K562 (cell line): Measurements from ENCODE around the gene ADK. TPM values are rescaled to one million over a fixed set of nuclear protein-coding genes. Genes with fewer than 3 reads are reported as not detected.

ENCODE experiments used
- ATAC-seq: fragments of 200-7000 bp; cut with Tn5 transposase; 3 replicates; pipeline ENCODE4 v1.9.1; 2020; ENCODE audit warnings: moderate library complexity
- BruUV-seq: library from RNA; stranded (reverse); fragments of 400-500 nt; replicated peaks from 2 replicates; lab custom pipeline; 2021; lab: Mats Ljungman, UMichigan
- CTCF ChIA-PET: fragments of 300-600 bp; formaldehyde crosslinking; extraction: SDS; loops from one replicate; lab custom pipeline; 2021; ENCODE audit warnings: low intra/inter-chr PET ratio; lab: Yijun Ruan, JAX
- POLR2A ChIA-PET: fragments of 300-600, 350-650 bp; sonication (Branson Sonifier 250); formaldehyde crosslinking; extraction: SDS; loops from one replicate; lab custom pipeline; 2021; ENCODE audit warnings: antibody characterized with exemption, inconsistent platforms; lab: Yijun Ruan, JAX
- DNase-seq, 4 experiments: peaks; one replicate each; pipeline versions ENCODE4 v3.0.0 to v3.0.0-alpha.2; 2011 to 2018; ENCODE audit warnings: low spot score in 3 of 4, mixed read lengths in 3 of 4; ENCODE audit errors: extremely low read depth in 1 of 4
- FAIRE-seq: peaks from 2 replicates; lab custom pipeline; 2011; peaks lifted over from hg19 to GRCh38; lab: Jason Lieb, UNC
- H2AFZ ChIP-seq: 2 replicates; pipeline ENCODE4 v1.6.0; 2011; ENCODE audit warnings: low read depth, low read length, control low read depth, inconsistent platforms
- H3K27ac ChIP-seq: fragments of 200-600 bp; 3 replicates; pipeline ENCODE4 v1.8.0; 2011; ENCODE audit warnings: low read depth, mild to moderate bottlenecking, control low read depth, inconsistent platforms, low read length, moderate library complexity, mixed read lengths; ENCODE audit errors: extremely low read depth
- H3K27me3 ChIP-seq, 2 experiments: fragments of 300-600 bp in 1 of 2; 2 replicates in 1 of 2; 3 replicates in 1 of 2; pipeline versions ENCODE4 v1.6.0 to v1.8.0; 2011; ENCODE audit warnings: inconsistent platforms in 2 of 2, low read length in 2 of 2, mild to moderate bottlenecking in 1 of 2, mixed read lengths in 1 of 2, moderate library complexity in 1 of 2; ENCODE audit not compliant: control insufficient read depth in 2 of 2, insufficient read depth in 2 of 2
- H3K36me3 ChIP-seq: fragments of 300-600 bp; 3 replicates; pipeline ENCODE4 v1.8.0; 2011; ENCODE audit warnings: mild to moderate bottlenecking, low read length, inconsistent platforms; ENCODE audit not compliant: control insufficient read depth, insufficient read depth
- H3K4me1 ChIP-seq, 2 experiments: fragments of 200-600 bp in 1 of 2; replicated peaks in 1 of 2; 2 replicates in 1 of 2; 3 replicates in 1 of 2; pipeline versions ENCODE4 v1.5.1 to v1.8.0; 2011; ENCODE audit warnings: inconsistent platforms in 2 of 2, low read length in 2 of 2, mild to moderate bottlenecking in 1 of 2, mixed read lengths in 1 of 2, moderate library complexity in 1 of 2; ENCODE audit not compliant: control insufficient read depth in 2 of 2, insufficient read depth in 2 of 2
- H3K4me2 ChIP-seq: 2 replicates; pipeline ENCODE4 v1.6.1; 2011; ENCODE audit warnings: low read length, control low read depth, inconsistent platforms, mixed read lengths; ENCODE audit not compliant: insufficient read depth
- H3K4me3 ChIP-seq: fragments of 200-600 bp; sonication (generic), shearing (Covaris generic); 2 replicates; pipeline ENCODE4 v1.5.1; 2016; ENCODE audit warnings: control low read depth, inconsistent platforms
- H3K79me2 ChIP-seq: fragments of 200-600 bp; 3 replicates; pipeline ENCODE4 v1.8.0; 2011; ENCODE audit warnings: low read length, inconsistent platforms; ENCODE audit not compliant: control insufficient read depth, insufficient read depth
- H3K9ac ChIP-seq, 2 experiments: 2 replicates each; pipeline versions ENCODE4 v1.6.0 to v1.6.1; 2011; ENCODE audit warnings: low read depth in 2 of 2, low read length in 2 of 2, control low read depth in 1 of 2, inconsistent platforms in 1 of 2, mild to moderate bottlenecking in 1 of 2, mixed read lengths in 1 of 2; ENCODE audit not compliant: insufficient read depth in 1 of 2
- H3K9me1 ChIP-seq: one replicate; pipeline ENCODE4 v1.6.0; 2011; ENCODE audit warnings: inconsistent platforms, mild to moderate bottlenecking, low read length, moderate library complexity; ENCODE audit not compliant: control insufficient read depth, insufficient read depth
- H3K9me3 ChIP-seq: replicated peaks from 2 replicates; pipeline ENCODE4 v1.5.1; 2011; ENCODE audit warnings: low read depth, low read length, inconsistent platforms; ENCODE audit not compliant: control insufficient read depth, insufficient read depth
- H4K20me1 ChIP-seq: replicated peaks from 2 replicates; pipeline ENCODE4 v1.6.1; 2011; ENCODE audit warnings: low read length, inconsistent platforms, mixed read lengths; ENCODE audit not compliant: control insufficient read depth, insufficient read depth
- ATF7 ChIP-seq: fragments of 450-650 bp; IDR thresholded peaks from 2 replicates; pipeline ENCODE4 v1.7.1; 2014; ENCODE audit warnings: mild to moderate bottlenecking, moderate library complexity
- IFI16 ChIP-seq: fragments of 250-450 bp; sonication (Bioruptor Pico); IDR thresholded peaks from 2 replicates; pipeline ENCODE4 v2.1.2; 2022; ENCODE audit warnings: mild to moderate bottlenecking, inconsistent platforms
- NRF1 ChIP-seq, 2 experiments: fragments of 450-650 bp; IDR thresholded peaks in 1 of 2; conservative IDR thresholded peaks in 1 of 2; 2 replicates each; pipeline ENCODE4 v1.6.1; 2014; ENCODE audit warnings: mild to moderate bottlenecking in 2 of 2
- SNRNP70 ChIP-seq: fragments of 200-400 bp; formaldehyde crosslinking; optimal IDR thresholded peaks from 2 replicates; pipeline ENCODE3; 2017; ENCODE audit warnings: low read depth, low read length
- ZNF347 ChIP-seq: fragments of 450-650 bp; formaldehyde crosslinking; IDR thresholded peaks from 2 replicates; pipeline ENCODE4 v1.4.0; 2020; ENCODE audit warnings: low read depth, mild to moderate bottlenecking, moderate library complexity
- WGBS: fragments of 100-300 bp; shearing (Covaris generic); methylation state at CpG from one replicate; pipeline ENCODE4 v1.1.6; 2016; ENCODE audit warnings: low coverage, mixed read lengths; ENCODE audit not compliant: insufficient coverage; ENCODE audit errors: missing lambda C conversion rate; 5-methylcytosine and 5-hydroxymethylcytosine counted together
- in situ Hi-C: fragments of 300-500 bp; cut with MboI; formaldehyde crosslinking; loops from 4 replicates; pipeline ENCODE4 v1.15.0; 2018; ENCODE audit warnings: inconsistent platforms, mixed read lengths
- intact Hi-C: fragments of 100-400 bp; cut with micrococcal nuclease; formaldehyde crosslinking; loops from 2 replicates; pipeline ENCODE4 v1.14.2; 2022
- polyA plus RNA-seq, 8 experiments: library from polyadenylated mRNA; depleted of rRNA in 4 of 8; stranded (reverse) in 5 of 8; unstranded in 3 of 8; fragments of >200 nt; fragmentation: Nextera tagmentation in 2 of 8; fragmentation: Illumina TruSeq in 1 of 8; extraction: Ambion mirVana in 2 of 8; extraction: Trizol in 1 of 8; gene quantifications; 2 replicates each; pipeline versions ENCODE4 v1.2.1 to v1.2.3, GENCODE V29; 2011 to 2014; ENCODE audit warnings: inconsistent platforms in 1 of 8, missing spikeins in 1 of 8
- total RNA-seq, 7 experiments: library from RNA; depleted of rRNA in 6 of 7; stranded (reverse); fragments of >200 nt in 6 of 7; fragmentation: Illumina TruSeq in 2 of 7; extraction: Trizol in 2 of 7; gene quantifications; 2 replicates each; pipeline versions ENCODE4 v1.2.1 to v1.2.3, GENCODE V29; 2011 to 2021; ENCODE audit warnings: low replicate concordance in 1 of 7
- TF ChIP-seq, protein P1 (sequence below), 2 experiments: fragments of 250-450 bp in 1 of 2; fragments of 450-650 bp in 1 of 2; sonication (Bioruptor Pico) in 1 of 2; IDR thresholded peaks; 2 replicates each; pipeline versions ENCODE4 v1.6.1 to v1.8.0; 2016 to 2021; ENCODE audit warnings: mild to moderate bottlenecking in 2 of 2, moderate library complexity in 2 of 2, missing compliant biosample characterization in 1 of 2, missing genetic modification characterization in 1 of 2
- TF ChIP-seq, protein P2 (sequence below), 2 experiments: fragments of 450-650 bp in 1 of 2; sonication (generic) in 1 of 2; formaldehyde crosslinking in 1 of 2; IDR thresholded peaks; 2 replicates each; pipeline versions ENCODE4 v1.7.1 to v1.9.0; 2016 to 2022; ENCODE audit warnings: inconsistent platforms in 1 of 2, mild to moderate bottlenecking in 1 of 2, missing genetic modification reagents in 1 of 2

The ADK gene
- total and polyA plus RNA-seq, 9 of the 15 experiments (the other 6 are each of a cell fraction or from before 2014, with no cell fraction given) = 54.2 to 97.8 (median 73.6) TPM

DNA sequence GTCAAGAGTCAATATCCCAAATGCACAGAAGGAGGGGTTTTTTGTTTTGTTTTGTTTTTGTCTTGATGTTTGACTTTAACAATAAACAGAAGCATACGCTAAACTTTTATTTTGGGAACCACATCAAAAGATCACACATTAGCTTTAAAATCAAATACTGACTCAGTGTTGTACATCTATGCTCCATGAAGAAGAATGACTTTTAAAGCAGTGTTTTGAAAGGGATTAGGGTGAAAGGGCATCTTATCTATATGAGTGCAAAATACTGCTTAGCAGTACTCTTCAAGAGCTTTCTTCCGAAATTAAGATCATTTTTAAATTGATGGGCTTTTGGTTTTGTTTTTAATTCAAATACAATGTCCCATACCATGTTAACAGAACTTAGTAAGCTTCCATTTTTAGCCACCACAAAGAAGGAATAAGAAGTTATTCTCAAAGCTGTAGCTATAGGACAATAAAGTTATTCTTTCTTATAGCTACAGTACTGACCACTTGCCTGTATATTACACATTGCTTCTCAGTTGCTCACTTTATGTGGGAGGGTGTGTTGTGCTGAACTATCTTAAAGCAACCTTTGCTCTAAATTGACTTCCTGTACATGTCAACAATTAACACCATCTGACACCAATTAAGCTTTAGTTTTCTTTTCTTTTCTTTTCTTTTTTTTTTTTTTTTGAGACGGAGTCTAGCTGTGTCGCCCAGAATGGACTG, 531.1 kb downstream of the ADK start:
- TF ChIP-seq NRF1 (conservative IDR thresholded peaks at IDR 0.05 in 1 of 2, IDR thresholded peaks at IDR 0.05 in 1 of 2) = no peak
- no peak for TF ChIP-seq ATF7
- no peak for TF ChIP-seq SNRNP70
- TF ChIP-seq, protein P1, sequence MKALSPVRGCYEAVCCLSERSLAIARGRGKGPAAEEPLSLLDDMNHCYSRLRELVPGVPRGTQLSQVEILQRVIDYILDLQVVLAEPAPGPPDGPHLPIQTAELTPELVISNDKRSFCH (CRISPR knock-in tag; IDR thresholded peaks at IDR 0.05) = no peak
- TF ChIP-seq, protein P1 (tag; IDR thresholded peaks at IDR 0.05) = no peak
- TF ChIP-seq IFI16 = no peak
- TF ChIP-seq, protein P2, sequence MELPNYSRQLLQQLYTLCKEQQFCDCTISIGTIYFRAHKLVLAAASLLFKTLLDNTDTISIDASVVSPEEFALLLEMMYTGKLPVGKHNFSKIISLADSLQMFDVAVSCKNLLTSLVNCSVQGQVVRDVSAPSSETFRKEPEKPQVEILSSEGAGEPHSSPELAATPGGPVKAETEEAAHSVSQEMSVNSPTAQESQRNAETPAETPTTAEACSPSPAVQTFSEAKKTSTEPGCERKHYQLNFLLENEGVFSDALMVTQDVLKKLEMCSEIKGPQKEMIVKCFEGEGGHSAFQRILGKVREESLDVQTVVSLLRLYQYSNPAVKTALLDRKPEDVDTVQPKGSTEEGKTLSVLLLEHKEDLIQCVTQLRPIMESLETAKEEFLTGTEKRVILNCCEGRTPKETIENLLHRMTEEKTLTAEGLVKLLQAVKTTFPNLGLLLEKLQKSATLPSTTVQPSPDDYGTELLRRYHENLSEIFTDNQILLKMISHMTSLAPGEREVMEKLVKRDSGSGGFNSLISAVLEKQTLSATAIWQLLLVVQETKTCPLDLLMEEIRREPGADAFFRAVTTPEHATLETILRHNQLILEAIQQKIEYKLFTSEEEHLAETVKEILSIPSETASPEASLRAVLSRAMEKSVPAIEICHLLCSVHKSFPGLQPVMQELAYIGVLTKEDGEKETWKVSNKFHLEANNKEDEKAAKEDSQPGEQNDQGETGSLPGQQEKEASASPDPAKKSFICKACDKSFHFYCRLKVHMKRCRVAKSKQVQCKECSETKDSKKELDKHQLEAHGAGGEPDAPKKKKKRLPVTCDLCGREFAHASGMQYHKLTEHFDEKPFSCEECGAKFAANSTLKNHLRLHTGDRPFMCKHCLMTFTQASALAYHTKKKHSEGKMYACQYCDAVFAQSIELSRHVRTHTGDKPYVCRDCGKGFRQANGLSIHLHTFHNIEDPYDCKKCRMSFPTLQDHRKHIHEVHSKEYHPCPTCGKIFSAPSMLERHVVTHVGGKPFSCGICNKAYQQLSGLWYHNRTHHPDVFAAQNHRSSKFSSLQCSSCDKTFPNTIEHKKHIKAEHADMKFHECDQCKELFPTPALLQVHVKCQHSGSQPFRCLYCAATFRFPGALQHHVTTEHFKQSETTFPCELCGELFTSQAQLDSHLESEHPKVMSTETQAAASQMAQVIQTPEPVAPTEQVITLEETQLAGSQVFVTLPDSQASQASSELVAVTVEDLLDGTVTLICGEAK (IDR thresholded peaks at IDR 0.05) = peak; percentile 35; the same call in 1 of the 2 replicates
- TF ChIP-seq, protein P2 (CRISPR knock-in tag; IDR thresholded peaks at IDR 0.05) = no peak
- TF ChIP-seq ZNF347 = no peak
- Histone ChIP-seq H3K9me1 (no peaks in the 10 kb centered on the region), H3K4me3 (no peak overlapping the region), H3K9ac (no peak overlapping the region), H4K20me1 (no peaks in the 10 kb centered on the region), H3K27ac (no peak overlapping the region), H3K27me3 (no peaks in the 10 kb centered on the region), H3K36me3 (peaks cover 3% of the 10 kb centered on the region; the same call in 1 of the 3 replicates), H3K4me2 (no peak overlapping the region), H3K79me2 (no peaks in the 10 kb centered on the region), H3K9me3 (no peaks in the 10 kb centered on the region), H2AFZ (no peak overlapping the region), H3K4me1 (no peaks in the 10 kb centered on the region)
- intact Hi-C loops = loop anchor here (5.0 kb wide), 1 partner anchor 50 kb away; no protein-coding TSS in a partner anchor
- ATAC-seq (no peak), DNase-seq (no peak), FAIRE-seq (no peak)
- ChIA-PET POLR2A (interaction anchor here (0.5 to 1.1 kb wide), 3 partner anchors 9 to 398 kb away, joined by 3 to 5 read pairs (median 3); no protein-coding TSS in a partner anchor), CTCF (no interaction called here)
- in situ Hi-C loops = no loop called here
- no TSS peak for BruUV-seq
- WGBS = 93% methylated on average over 2 of the region's 4 CpGs
